Endothelial cell of umbilical vein (primary cell): Measurements from ENCODE around the gene KRTAP5-1. TPM values are rescaled to one million over a fixed set of nuclear protein-coding genes. Genes with fewer than 3 reads are reported as not detected.
"Not testable (repeated sequence)": the region's sequence is repeated elsewhere in the genome, so short reads cannot be mapped to it uniquely, and the experiment has no call there.

Experiments
- BruUV-seq: library from RNA; stranded (reverse); fragments of 400-500 nt; replicated peaks from 2 replicates; lab custom pipeline; 2021; lab: Mats Ljungman, UMichigan
- CTCF ChIA-PET: fragments of 300-600, 350-600 bp; sonication (Branson Sonifier 250); formaldehyde crosslinking; loops from one replicate; lab custom pipeline; 2021; ENCODE audit warnings: antibody characterized with exemption, inconsistent platforms; lab: Charles Lee
- POLR2A ChIA-PET: fragments of 300-600, 350-600 bp; sonication (Branson Sonifier 250); formaldehyde crosslinking; loops from one replicate; lab custom pipeline; 2021; ENCODE audit warnings: antibody characterized with exemption, inconsistent platforms; lab: Charles Lee
- DNase-seq: peaks from one replicate; pipeline ENCODE4 v3.0.0-alpha.2; 2011; ENCODE audit warnings: low read depth, low spot score
- FAIRE-seq: peaks from 2 replicates; lab custom pipeline; 2011; peaks lifted over from hg19 to GRCh38; lab: Jason Lieb, UNC
- H2AFZ ChIP-seq: 2 replicates; pipeline ENCODE4 v1.6.0; 2012; ENCODE audit warnings: low read depth, low read length, control low read depth, inconsistent platforms
- H3K27ac ChIP-seq: 2 replicates; pipeline ENCODE4 v1.5.1; 2011; ENCODE audit warnings: low read depth, mild to moderate bottlenecking, control low read depth, low read length, moderate library complexity; ENCODE audit not compliant: insufficient read depth
- H3K27me3 ChIP-seq, 2 experiments: 2 replicates each; pipeline versions ENCODE4 v1.6.0 to v1.6.1; 2011; ENCODE audit warnings: low read length in 2 of 2, mixed read lengths in 1 of 2; ENCODE audit not compliant: control insufficient read depth in 2 of 2, insufficient read depth in 2 of 2
- H3K36me3 ChIP-seq, 2 experiments: 2 replicates in 1 of 2; 3 replicates in 1 of 2; pipeline ENCODE4 v1.5.1; 2011; ENCODE audit warnings: low read length in 2 of 2, mild to moderate bottlenecking in 1 of 2, moderate library complexity in 1 of 2; ENCODE audit not compliant: control insufficient read depth in 2 of 2, insufficient read depth in 2 of 2; ENCODE audit errors: extremely low read depth in 1 of 2
- H3K4me1 ChIP-seq: 3 replicates; pipeline ENCODE4 v1.5.1; 2011; ENCODE audit warnings: mild to moderate bottlenecking, low read length; ENCODE audit not compliant: control insufficient read depth, insufficient read depth; ENCODE audit errors: extremely low read depth
- H3K4me2 ChIP-seq: 2 replicates; pipeline ENCODE4 v1.6.1; 2011; ENCODE audit warnings: low read length, control low read depth, mixed read lengths; ENCODE audit not compliant: insufficient read depth
- H3K4me3 ChIP-seq, 3 experiments: fragments of 200-600 bp in 1 of 3; sonication (generic), shearing (Covaris generic) in 1 of 3; replicated peaks in 1 of 3; 2 replicates each; pipeline ENCODE4 v1.5.1; 2011 to 2016; ENCODE audit warnings: control low read depth in 3 of 3, low read length in 3 of 3, mild to moderate bottlenecking in 2 of 3, inconsistent platforms in 1 of 3, low read depth in 1 of 3, moderate library complexity in 1 of 3; ENCODE audit not compliant: insufficient read depth in 1 of 3
- H3K79me2 ChIP-seq: 2 replicates; pipeline ENCODE4 v1.6.0; 2012; ENCODE audit warnings: low read length, inconsistent platforms; ENCODE audit not compliant: control insufficient read depth, insufficient read depth
- H3K9ac ChIP-seq: replicated peaks from 2 replicates; pipeline ENCODE3; 2011; ENCODE audit warnings: low read length, control low read depth; ENCODE audit not compliant: insufficient read depth; ENCODE audit errors: extremely low read depth
- H3K9me1 ChIP-seq: replicated peaks from 3 replicates; pipeline ENCODE4 v1.6.0; 2011; ENCODE audit warnings: mild to moderate bottlenecking, low read length; ENCODE audit not compliant: control insufficient read depth, insufficient read depth; ENCODE audit errors: extremely low read depth
- H3K9me3 ChIP-seq: replicated peaks from 2 replicates; pipeline ENCODE4 v1.5.1; 2012; ENCODE audit warnings: low read length, inconsistent platforms; ENCODE audit not compliant: control insufficient read depth, insufficient read depth
- H4K20me1 ChIP-seq: replicated peaks from 2 replicates; pipeline ENCODE3; 2011; ENCODE audit warnings: mild to moderate bottlenecking, low read length; ENCODE audit not compliant: control insufficient read depth, insufficient read depth; ENCODE audit errors: extremely low read depth
- CTCF ChIP-seq, 2 donors: IDR thresholded peaks; 1 replicate in 1 of 2; 2 replicates in 1 of 2; pipeline ENCODE4 v1.5.1; 2011; ENCODE audit warnings: low read length in 2 of 2, mild to moderate bottlenecking in 2 of 2, moderate library complexity in 2 of 2, control low read depth in 1 of 2, inconsistent platforms in 1 of 2, low read depth in 1 of 2; ENCODE audit not compliant: insufficient read depth in 1 of 2; ENCODE audit errors: extremely low read depth in 1 of 2
- FOS ChIP-seq: IDR thresholded peaks from 2 replicates; pipeline ENCODE4 v1.6.1; 2011; ENCODE audit warnings: mild to moderate bottlenecking, low read length, moderate library complexity, borderline replicate concordance; ENCODE audit not compliant: insufficient read depth
- GATA2 ChIP-seq: IDR thresholded peaks from 2 replicates; pipeline ENCODE4 v1.7.0; 2011; ENCODE audit warnings: low read depth, mild to moderate bottlenecking, moderate library complexity, mixed read lengths, low read length; ENCODE audit not compliant: insufficient read length, insufficient read depth
- JUN ChIP-seq: IDR thresholded peaks from 2 replicates; pipeline ENCODE4 v1.6.1; 2011; ENCODE audit warnings: borderline replicate concordance, low read depth; ENCODE audit not compliant: insufficient read length, insufficient read depth
- MYC ChIP-seq: IDR thresholded peaks from one replicate; pipeline ENCODE4 v1.6.1; 2011; ENCODE audit warnings: mild to moderate bottlenecking, low read depth, low read length
- dilution Hi-C: fragments of 300-500 bp; cut with MboI; formaldehyde crosslinking; loops from one replicate; pipeline ENCODE4 v1.15.0; 2019; ENCODE audit warnings: low sequenced_read_pairs; ENCODE audit not compliant: extremely low pct_ligation_motif_present
- intact Hi-C: fragments of 100-400 bp; cut with micrococcal nuclease; formaldehyde crosslinking; loops from one replicate; pipeline ENCODE4 v1.10.0; 2022
- polyA plus RNA-seq, 4 experiments: library from polyadenylated mRNA; depleted of rRNA in 3 of 4; stranded (reverse) in 3 of 4; unstranded in 1 of 4; fragments of >200 nt; gene quantifications; 2 replicates each; pipeline versions ENCODE4 v1.2.1 to v1.2.3, GENCODE V29; 2011 to 2012; ENCODE audit warnings: missing spikeins in 1 of 4
- total RNA-seq: library from RNA; stranded (reverse); gene quantifications from 2 replicates; pipeline ENCODE4 v1.2.3, GENCODE V29; 2021

Gene KRTAP5-1
- total and polyA plus RNA-seq, 2 donors (not counting 3 experiments of a cell fraction or from before 2014, with no cell fraction given), result not detected

- POLR2A ChIA-PET, result no interaction called here
- FAIRE-seq, result no peak
Observed at GRCh38 chr11:1598816-1599215, 13.7 kb upstream of the KRTAP5-1 start.

DNA sequence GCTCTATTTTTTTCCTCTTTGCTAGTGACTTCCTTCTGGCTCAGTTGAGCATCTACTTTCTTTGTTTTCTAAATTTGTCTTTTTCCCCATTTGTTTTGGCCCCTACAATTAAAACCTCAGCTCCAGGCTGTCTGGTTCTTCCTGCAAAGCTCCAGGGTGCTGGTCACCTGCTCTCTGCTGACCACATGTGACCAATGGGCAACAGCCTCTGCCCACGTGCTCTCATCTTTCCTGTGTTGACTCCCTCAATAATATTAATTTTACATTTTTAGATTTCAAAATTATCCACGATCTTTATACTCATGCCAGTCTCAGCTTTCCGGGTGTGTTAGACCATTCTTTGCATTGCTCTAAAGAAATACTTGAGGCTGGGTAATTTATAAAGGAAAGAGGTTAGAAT is 13.3 kb upstream of the KRTAP5-1 start:
- POLR2A ChIA-PET, H3K4me3 ChIP-seq, H3K36me3 ChIP-seq, H3K4me2 ChIP-seq, H2AFZ ChIP-seq, H3K9me1 ChIP-seq, H3K27ac ChIP-seq, FAIRE-seq, H3K9ac ChIP-seq, H3K79me2 ChIP-seq, DNase-seq, BruUV-seq, H3K4me1 ChIP-seq, H4K20me1 ChIP-seq, intact Hi-C loops, H3K9me3 ChIP-seq, dilution Hi-C loops, H3K27me3 ChIP-seq: not testable (repeated sequence)
- CTCF ChIA-PET, result interaction anchor here (5.4 kb wide), 1 partner anchor 23 kb away, joined by 55 read pairs; no protein-coding TSS in a partner anchor

More at GRCh38 chr11:1598816-1599215, 13.7 kb upstream of the KRTAP5-1 start:
- intact Hi-C loops (no loop called here), dilution Hi-C loops (no loop called here)
- no peak for DNase-seq
- BruUV-seq, result no TSS peak
- H3K4me2 ChIP-seq, result no peak overlapping the region
- no peaks in the 10 kb centered on the region for H3K4me1 ChIP-seq
- no peaks in the 10 kb centered on the region for H3K79me2 ChIP-seq
- H3K9ac ChIP-seq, result no peak overlapping the region
- no peak overlapping the region for H3K4me3 ChIP-seq
- no peaks in the 10 kb centered on the region for H3K9me1 ChIP-seq
- CTCF ChIA-PET, result no interaction called here
- peaks cover 0 to 5% of the 10 kb centered on the region in 2 experiments for H3K27me3 ChIP-seq
- TF ChIP-seq CTCF (IDR thresholded peaks at IDR 0.05; ENCODE audit: extremely low read depth in 1 of 2, insufficient read depth in 1 of 2, low read depth in 1 of 2, low read length in 2 of 2) (no peak), FOS (no peak), GATA2 (no peak), MYC (no peak), JUN (no peak)
- no peaks in the 10 kb centered on the region for H3K9me3 ChIP-seq
- no peak overlapping the region for H3K27ac ChIP-seq
- no peaks in the 10 kb centered on the region for H3K36me3 ChIP-seq
- H4K20me1 ChIP-seq, result no peaks in the 10 kb centered on the region
- no peak overlapping the region for H2AFZ ChIP-seq
